Sigmoid colon (tissue), 7 donors: ENCODE measurements around the gene AKR1C4. TPM values are rescaled to one million over a fixed set of nuclear protein-coding genes. Genes with fewer than 3 reads are reported as not detected.

Experiments used
- DNase-seq: peaks from one replicate; pipeline ENCODE4 v3.0.0-alpha.2; 2019
- H3K27ac ChIP-seq, 4 donors: fragments of 200-600 bp; sonication (generic); one replicate each; pipeline ENCODE4 v1.5.1; 2016 to 2019; ENCODE audit warnings: mild to moderate bottlenecking in 1 of 4
- H3K27me3 ChIP-seq, 3 donors: fragments of 200-600 bp; sonication (generic); one replicate each; pipeline ENCODE4 v1.5.1; 2019; ENCODE audit warnings: mild to moderate bottlenecking in 1 of 3
- H3K36me3 ChIP-seq, 4 donors: fragments of 200-600 bp; sonication (generic); one replicate each; pipeline ENCODE4 v1.5.1; 2016 to 2019
- H3K4me1 ChIP-seq, 4 donors: fragments of 200-600 bp; sonication (generic); one replicate each; pipeline ENCODE4 v1.5.1; 2017 to 2019
- H3K4me3 ChIP-seq, 4 donors: fragments of 200-600 bp; sonication (generic); one replicate each; pipeline ENCODE4 v1.5.1; 2017 to 2019; ENCODE audit warnings: mild to moderate bottlenecking in 2 of 4, moderate library complexity in 1 of 4
- H3K9me3 ChIP-seq, 4 donors: fragments of 200-600 bp in 3 of 4; sonication (generic) in 3 of 4; one replicate each; pipeline versions ENCODE4 v1.5.1 to v1.6.1; 2013 to 2019
- CTCF ChIP-seq, 4 experiments: fragments of 450-650 bp in 3 of 4; fragments of 200-600 bp in 1 of 4; IDR thresholded peaks; one replicate each; pipeline ENCODE4 v1.5.1; 2016 to 2019; ENCODE audit warnings: antibody characterized with exemption in 4 of 4, mild to moderate bottlenecking in 3 of 4, moderate library complexity in 2 of 4
- EP300 ChIP-seq, 4 donors: sonication (generic); formaldehyde crosslinking; IDR thresholded peaks; one replicate each; pipeline ENCODE4 v1.6.1; 2017; ENCODE audit warnings: antibody characterized with exemption in 4 of 4
- POLR2A ChIP-seq, 2 donors: fragments of 450-650 bp; IDR thresholded peaks; one replicate each; pipeline ENCODE4 v1.6.1; 2016; ENCODE audit warnings: antibody characterized with exemption in 2 of 2, mild to moderate bottlenecking in 2 of 2, moderate library complexity in 2 of 2
- POLR2AphosphoS5 ChIP-seq, 4 donors: sonication (generic); formaldehyde crosslinking; IDR thresholded peaks; one replicate each; pipeline ENCODE4 v1.6.1; 2017; ENCODE audit warnings: antibody characterized with exemption in 4 of 4
- WGBS, 2 donors: extraction: QIAGEN DNeasy Blood & Tissue Kit; methylation state at CpG; one replicate each; pipeline ENCODE4 v1.1.7; 2013; 5-methylcytosine and 5-hydroxymethylcytosine counted together
- intact Hi-C: fragments of 100-400 bp; cut with DNase I; formaldehyde crosslinking; loops from one replicate; pipeline ENCODE4 v1.15.1; 2023
- polyA plus RNA-seq, 3 donors: library from polyadenylated mRNA; stranded (reverse); fragments of 200-250 nt; gene quantifications; one replicate each; pipeline ENCODE4 v1.2.3, GENCODE V29; 2013
- total RNA-seq, 4 donors: library from RNA; depleted of rRNA; stranded (reverse); fragments of >200 nt; gene quantifications; one replicate each; pipeline ENCODE4 v1.1.0, GENCODE V29; 2016
- donor health status: healthy with polysubstance abuse.
- donor health status: Bipolar disorder and iron deficiency.
- donor health status: healthy.

Gene AKR1C4
- total and polyA plus RNA-seq, 7 donors, result not detected

GRCh38 chr10:5151076-5151475 lies 45.6 kb upstream of the AKR1C4 start:
- no peak for DNase-seq
- no peaks in the 10 kb centered on the region for H3K27me3 ChIP-seq
- TF ChIP-seq POLR2A (IDR thresholded peaks at IDR 0.05) (no peak), CTCF (IDR thresholded peaks at IDR 0.05) (no peak), POLR2AphosphoS5 (IDR thresholded peaks at IDR 0.05) (no peak), EP300 (IDR thresholded peaks at IDR 0.05) (no peak)
- H3K4me3 ChIP-seq, result no peak overlapping the region
- no peak overlapping the region for H3K27ac ChIP-seq
- H3K36me3 ChIP-seq, result no peaks in the 10 kb centered on the region
- H3K9me3 ChIP-seq, result peaks cover 0 to 2% (median 0%) of the 10 kb centered on the region in 4 donors
- H3K4me1 ChIP-seq, result no peaks in the 10 kb centered on the region
- WGBS, 2 donors, result 96% methylated on average over 3 of the region's 3 CpGs
- intact Hi-C loops, result no loop called here

- WGBS, 2 donors, result 30 to 83% methylated on average over 1 of the region's 1 CpG
- TF ChIP-seq POLR2AphosphoS5 (IDR thresholded peaks at IDR 0.05) (no peak), POLR2A (IDR thresholded peaks at IDR 0.05) (no peak), EP300 (IDR thresholded peaks at IDR 0.05) (no peak), CTCF (IDR thresholded peaks at IDR 0.05) (no peak)
- Histone ChIP-seq H3K9me3 (peaks cover 0 to 3% (median 0%) of the 10 kb centered on the region in 4 donors), H3K27ac (no peak overlapping the region), H3K27me3 (no peaks in the 10 kb centered on the region), H3K4me1 (no peaks in the 10 kb centered on the region), H3K36me3 (no peaks in the 10 kb centered on the region), H3K4me3 (no peak overlapping the region)
- intact Hi-C loops, result no loop called here
- no peak for DNase-seq
Measured at GRCh38 chr10:5155951-5156350, 40.7 kb upstream of the AKR1C4 start.

GRCh38 chr10:5157501-5157900 lies 39.1 kb upstream of the AKR1C4 start:
- H3K27me3 ChIP-seq, result no peaks in the 10 kb centered on the region
- no peak overlapping the region for H3K4me3 ChIP-seq
- no peak overlapping the region for H3K27ac ChIP-seq
- no peak for TF ChIP-seq EP300 (IDR thresholded peaks at IDR 0.05)
- no peak for TF ChIP-seq POLR2A (IDR thresholded peaks at IDR 0.05)
- no peak for TF ChIP-seq CTCF (IDR thresholded peaks at IDR 0.05)
- TF ChIP-seq POLR2AphosphoS5 (IDR thresholded peaks at IDR 0.05), result no peak
- H3K4me1 ChIP-seq, result no peaks in the 10 kb centered on the region
- no peaks in the 10 kb centered on the region for H3K36me3 ChIP-seq
- DNase-seq, result no peak
- intact Hi-C loops, result no loop called here
- WGBS, 2 donors, result 81 to 84% methylated on average over 10 of the region's 10 CpGs
- H3K9me3 ChIP-seq, result peaks cover 0 to 7% (median under 1%) of the 10 kb centered on the region in 4 donors

- Histone ChIP-seq H3K4me3 (no peak overlapping the region), H3K27me3 (no peaks in the 10 kb centered on the region), H3K36me3 (no peaks in the 10 kb centered on the region), H3K27ac (no peak overlapping the region), H3K9me3 (peaks cover 0 to 7% (median 3%) of the 10 kb centered on the region in 4 donors), H3K4me1 (no peaks in the 10 kb centered on the region)
- no peak for DNase-seq
- intact Hi-C loops, result no loop called here
- no peak for TF ChIP-seq POLR2A (IDR thresholded peaks at IDR 0.05)
- TF ChIP-seq CTCF (IDR thresholded peaks at IDR 0.05), result no peak
- TF ChIP-seq POLR2AphosphoS5 (IDR thresholded peaks at IDR 0.05), result no peak
- no peak for TF ChIP-seq EP300 (IDR thresholded peaks at IDR 0.05)
- WGBS, 2 donors, result 84 to 91% methylated on average over 6 of the region's 6 CpGs
Measured at GRCh38 chr10:5159126-5159525, 37.5 kb upstream of the AKR1C4 start.

GRCh38 chr10:5163487-5163886 lies 33.1 kb upstream of the AKR1C4 start:
- Histone ChIP-seq H3K4me3 (no peak overlapping the region), H3K36me3 (no peaks in the 10 kb centered on the region), H3K27me3 (no peaks in the 10 kb centered on the region), H3K9me3 (peaks cover 10 to 25% (median 16%) of the 10 kb centered on the region in 4 donors), H3K27ac (no peak overlapping the region), H3K4me1 (no peaks in the 10 kb centered on the region)
- no peak for DNase-seq
- intact Hi-C loops, result no loop called here
- no peak for TF ChIP-seq CTCF (IDR thresholded peaks at IDR 0.05)
- TF ChIP-seq POLR2A (IDR thresholded peaks at IDR 0.05), result no peak
- TF ChIP-seq EP300 (IDR thresholded peaks at IDR 0.05), result no peak
- TF ChIP-seq POLR2AphosphoS5 (IDR thresholded peaks at IDR 0.05), result no peak
- 69 to 76% methylated on average over 2 of the region's 2 CpGs for WGBS, 2 donors
